K562 (cell line): ENCODE data around the gene ZNF865. TPM values are rescaled to one million over a fixed set of nuclear protein-coding genes. Genes with fewer than 3 reads are reported as not detected.

Experiments
- CEBPG ChIP-seq, 3 experiments: fragments of 200-800 bp in 1 of 3; sonication (Bioruptor generic) in 1 of 3; sonication (generic) in 1 of 3; formaldehyde crosslinking in 1 of 3; IDR thresholded peaks in 2 of 3; conservative IDR thresholded peaks in 1 of 3; 2 replicates each; pipeline versions ENCODE4 v1.6.1 to v1.8.0; 2016 to 2022; ENCODE audit warnings: missing compliant biosample characterization in 2 of 3, missing genetic modification characterization in 2 of 3, mild to moderate bottlenecking in 1 of 3, missing genetic modification reagents in 1 of 3
- FOXP1 ChIP-seq: sonication (generic); formaldehyde crosslinking; IDR thresholded peaks from 2 replicates; pipeline ENCODE4 v1.8.0; 2022; ENCODE audit warnings: mild to moderate bottlenecking, missing genetic modification reagents
- MGA ChIP-seq: fragments of 450-650 bp; IDR thresholded peaks from 2 replicates; pipeline ENCODE4 v1.6.1; 2016; ENCODE audit warnings: mild to moderate bottlenecking, moderate library complexity
- MTA2 ChIP-seq: fragments of 450-650 bp; IDR thresholded peaks from 2 replicates; pipeline ENCODE4 v1.6.1; 2016; ENCODE audit warnings: low read depth
- NCOA2 ChIP-seq, 2 experiments: fragments of 450-650 bp; IDR thresholded peaks; 2 replicates each; pipeline ENCODE4 v1.6.1; 2018; ENCODE audit warnings: mild to moderate bottlenecking in 2 of 2, moderate library complexity in 1 of 2; ENCODE audit not compliant: partially characterized antibody in 2 of 2
- SP2 ChIP-seq: IDR thresholded peaks from 2 replicates; pipeline ENCODE4 v1.6.1; 2011; ENCODE audit warnings: mild to moderate bottlenecking, low read depth, low read length, moderate library complexity; ENCODE audit not compliant: poor library complexity, severe bottlenecking; ENCODE audit errors: extremely low read depth
- U2AF2 ChIP-seq: fragments of 200-400 bp; formaldehyde crosslinking; optimal IDR thresholded peaks from 2 replicates; pipeline ENCODE3; 2017; ENCODE audit warnings: low read depth, mild to moderate bottlenecking, low read length
- ZBTB1 ChIP-seq: sonication (generic); formaldehyde crosslinking; IDR thresholded peaks from 2 replicates; pipeline ENCODE4 v1.8.1; 2023; ENCODE audit warnings: missing genetic modification reagents, low read depth, mild to moderate bottlenecking, borderline replicate concordance
- ZNF253 ChIP-seq: fragments of 250-450 bp; sonication (Bioruptor Pico); conservative IDR thresholded peaks from 2 replicates; pipeline ENCODE4 v1.6.1; 2021; ENCODE audit warnings: mild to moderate bottlenecking
- polyA plus RNA-seq, 8 experiments: library from polyadenylated mRNA; depleted of rRNA in 4 of 8; stranded (reverse) in 5 of 8; unstranded in 3 of 8; fragments of >200 nt; fragmentation: Nextera tagmentation in 2 of 8; fragmentation: Illumina TruSeq in 1 of 8; extraction: Ambion mirVana in 2 of 8; extraction: Trizol in 1 of 8; gene quantifications; 2 replicates each; pipeline versions ENCODE4 v1.2.1 to v1.2.3, GENCODE V29; 2011 to 2014; ENCODE audit warnings: inconsistent platforms in 1 of 8, missing spikeins in 1 of 8
- total RNA-seq, 7 experiments: library from RNA; depleted of rRNA in 6 of 7; stranded (reverse); fragments of >200 nt in 6 of 7; fragmentation: Illumina TruSeq in 2 of 7; extraction: Trizol in 2 of 7; gene quantifications; 2 replicates each; pipeline versions ENCODE4 v1.2.1 to v1.2.3, GENCODE V29; 2011 to 2021; ENCODE audit warnings: low replicate concordance in 1 of 7
- TF ChIP-seq, protein P1 (sequence below), 2 experiments: fragments of 450-650 bp; conservative IDR thresholded peaks; 2 replicates each; pipeline ENCODE4 v1.6.1; 2017; ENCODE audit warnings: mild to moderate bottlenecking in 2 of 2, moderate library complexity in 2 of 2
- TF ChIP-seq, protein P2 (sequence below): fragments of 250-450 bp; sonication (Bioruptor Pico); IDR thresholded peaks from 2 replicates; pipeline ENCODE4 v1.6.1; 2021; ENCODE audit warnings: mild to moderate bottlenecking

Gene ZNF865
- total and polyA plus RNA-seq, 9 of the 15 experiments (the other 6 are each of a cell fraction or from before 2014, with no cell fraction given) = 0.40 to 18.8 (median 1.6) TPM; not detected in 2

DNA sequence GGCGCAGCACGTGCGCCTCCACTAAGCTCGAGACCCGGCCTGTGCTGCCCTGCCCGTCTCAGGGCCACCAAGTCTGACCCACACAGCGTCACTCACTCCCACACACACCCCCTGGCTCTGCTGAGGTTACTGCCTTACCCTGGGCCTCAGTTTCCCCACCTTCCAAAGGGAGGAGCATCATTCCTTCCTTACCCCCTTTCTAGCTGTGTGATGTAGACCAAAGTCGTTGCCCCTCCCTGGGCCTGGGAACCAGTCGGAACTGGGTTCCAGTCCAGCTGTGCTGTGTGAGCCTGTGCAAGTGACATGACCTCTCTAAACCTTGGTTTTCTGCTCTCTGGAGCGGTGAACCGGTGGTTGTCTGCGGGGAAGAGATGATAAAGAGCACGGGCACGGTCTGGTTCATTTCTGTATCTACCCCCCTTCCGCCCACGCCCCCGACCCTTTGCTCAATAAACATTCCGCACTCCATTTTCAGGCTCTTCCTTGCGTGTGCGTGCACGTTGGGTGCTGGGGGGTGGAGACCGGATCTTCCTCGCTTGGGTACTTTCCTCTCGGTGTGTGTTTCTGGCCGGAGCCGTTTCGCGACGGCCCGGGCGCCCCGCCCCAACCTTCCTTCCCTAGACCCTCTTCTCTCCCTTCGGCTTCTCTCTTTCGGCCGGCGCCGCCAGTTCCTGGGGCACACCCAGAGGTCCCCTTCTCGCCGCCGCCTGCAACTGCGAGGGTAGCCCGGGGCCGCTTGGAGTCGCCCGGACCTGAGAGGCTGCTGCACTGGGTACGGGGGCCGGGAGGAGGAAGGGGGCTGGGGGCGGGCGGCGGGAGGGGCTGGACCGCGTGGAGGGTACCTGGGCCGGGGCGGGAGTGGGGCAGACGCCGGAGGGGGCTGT, 37.8 kb downstream of the ZNF865 start, which contains the start of gene ZNF581 (continued):
- TF ChIP-seq MGA (no peak), SP2 (no peak), MTA2 (no peak), ZBTB1 (no peak), CEBPG (CRISPR knock-in tag; IDR thresholded peaks at IDR 0.05) (no peak), CEBPG (tag; conservative IDR thresholded peaks at IDR 0.05 in 1 of 2, IDR thresholded peaks at IDR 0.05 in 1 of 2) (no peak), FOXP1 (CRISPR knock-in tag) (peak; percentile 65; the same call in 1 of the 2 replicates), ZNF253 (CRISPR knock-in tag) (no peak), U2AF2 (no peak), NCOA2 (IDR thresholded peaks at IDR 0.05; ENCODE audit: partially characterized antibody in 2 of 2) (no peak)
- TF ChIP-seq, protein P1, sequence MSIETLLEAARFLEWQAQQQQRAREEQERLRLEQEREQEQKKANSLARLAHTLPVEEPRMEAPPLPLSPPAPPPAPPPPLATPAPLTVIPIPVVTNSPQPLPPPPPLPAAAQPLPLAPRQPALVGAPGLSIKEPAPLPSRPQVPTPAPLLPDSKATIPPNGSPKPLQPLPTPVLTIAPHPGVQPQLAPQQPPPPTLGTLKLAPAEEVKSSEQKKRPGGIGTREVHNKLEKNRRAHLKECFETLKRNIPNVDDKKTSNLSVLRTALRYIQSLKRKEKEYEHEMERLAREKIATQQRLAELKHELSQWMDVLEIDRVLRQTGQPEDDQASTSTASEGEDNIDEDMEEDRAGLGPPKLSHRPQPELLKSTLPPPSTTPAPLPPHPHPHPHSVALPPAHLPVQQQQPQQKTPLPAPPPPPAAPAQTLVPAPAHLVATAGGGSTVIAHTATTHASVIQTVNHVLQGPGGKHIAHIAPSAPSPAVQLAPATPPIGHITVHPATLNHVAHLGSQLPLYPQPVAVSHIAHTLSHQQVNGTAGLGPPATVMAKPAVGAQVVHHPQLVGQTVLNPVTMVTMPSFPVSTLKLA (conservative IDR thresholded peaks at IDR 0.05) = peak; percentile 59 to 89; a peak in 3 of 4 replicates
- TF ChIP-seq, protein P2, sequence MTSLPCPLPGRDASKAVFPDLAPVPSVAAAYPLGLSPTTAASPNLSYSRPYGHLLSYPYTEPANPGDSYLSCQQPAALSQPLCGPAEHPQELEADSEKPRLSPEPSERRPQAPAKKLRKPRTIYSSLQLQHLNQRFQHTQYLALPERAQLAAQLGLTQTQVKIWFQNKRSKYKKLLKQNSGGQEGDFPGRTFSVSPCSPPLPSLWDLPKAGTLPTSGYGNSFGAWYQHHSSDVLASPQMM = no peak
